ENCODE results near the gene NFIC.
A peak's percentile ranks its signal among the peaks of the same experiment; 100 is the strongest.
"Not testable (repeated sequence)": the region's sequence is repeated elsewhere in the genome, so short reads cannot be mapped to it uniquely, and the experiment has no call there.

Gene NFIC

GRCh38 chr19:3431760-3432397, 65.5 kb downstream of the NFIC start:
- DNase-seq = no peak

- DNase-seq = no peak
Measured at GRCh38 chr19:3433313-3433712, 66.9 kb downstream of the NFIC start.

- no peak for DNase-seq
Measured at GRCh38 chr19:3433805-3434540, 67.6 kb downstream of the NFIC start.

GRCh38 chr19:3434630-3435553, 68.5 kb downstream of the NFIC start:
- DNase-seq = peak; percentile 94

GRCh38 chr19:3440082-3440481, 73.7 kb downstream of the NFIC start:
- DNase-seq = no peak

GRCh38 chr19:3441089-3441985, 75.0 kb downstream of the NFIC start:
- no peak for DNase-seq

GRCh38 chr19:3441986-3442329, 75.6 kb downstream of the NFIC start:
- DNase-seq = no peak

- no peak for DNase-seq
Measured at GRCh38 chr19:3442487-3443071, 76.2 kb downstream of the NFIC start.

- no peak for DNase-seq
Measured at GRCh38 chr19:3443840-3444694, 77.7 kb downstream of the NFIC start.

- no peak for DNase-seq
Measured at GRCh38 chr19:3444695-3445234, 78.4 kb downstream of the NFIC start.

- not testable (repeated sequence) for DNase-seq
Measured at GRCh38 chr19:3446657-3447056, 80.3 kb downstream of the NFIC start.

GRCh38 chr19:3448616-3449334, 82.4 kb downstream of the NFIC start:
- no peak for DNase-seq

GRCh38 chr19:3450796-3451411, 84.5 kb downstream of the NFIC start:
- DNase-seq = no peak

GRCh38 chr19:3451451-3451866, 85.1 kb downstream of the NFIC start:
- DNase-seq = no peak

- no peak for DNase-seq
Measured at GRCh38 chr19:3452171-3452941, 86.0 kb downstream of the NFIC start.

- DNase-seq = not testable (repeated sequence)
Measured at GRCh38 chr19:3452942-3453214, 86.5 kb downstream of the NFIC start.

GRCh38 chr19:3453840-3454239, 87.5 kb downstream of the NFIC start:
- DNase-seq = no peak

GRCh38 chr19:3454656-3455392, 88.4 kb downstream of the NFIC start:
- no peak for DNase-seq
